Right lung (tissue), 5 donors: ENCODE results near the gene CHRM4. TPM values are rescaled to one million over a fixed set of nuclear protein-coding genes. Genes with fewer than 3 reads are reported as not detected.
A peak's percentile ranks its signal among the peaks of the same experiment; 100 is the strongest.

Source experiments
- DNase-seq, 2 donors: peaks; one replicate each; pipeline ENCODE4 v3.0.0-alpha.2; 2013
- polyA plus RNA-seq, 5 donors: library from polyadenylated mRNA; unstranded; fragments of 120-200 nt; gene quantifications; one replicate each; pipeline versions ENCODE4 v1.2.1 to v1.2.3, GENCODE V29; 2013; ENCODE audit warnings: inconsistent platforms in 1 of 5, low replicate concordance in 1 of 5; ENCODE audit not compliant: insufficient read length in 5 of 5, insufficient read depth in 1 of 5

The CHRM4 gene
- polyA plus RNA-seq, 5 donors: 0.13 to 0.14 TPM; not detected in 3

DNA sequence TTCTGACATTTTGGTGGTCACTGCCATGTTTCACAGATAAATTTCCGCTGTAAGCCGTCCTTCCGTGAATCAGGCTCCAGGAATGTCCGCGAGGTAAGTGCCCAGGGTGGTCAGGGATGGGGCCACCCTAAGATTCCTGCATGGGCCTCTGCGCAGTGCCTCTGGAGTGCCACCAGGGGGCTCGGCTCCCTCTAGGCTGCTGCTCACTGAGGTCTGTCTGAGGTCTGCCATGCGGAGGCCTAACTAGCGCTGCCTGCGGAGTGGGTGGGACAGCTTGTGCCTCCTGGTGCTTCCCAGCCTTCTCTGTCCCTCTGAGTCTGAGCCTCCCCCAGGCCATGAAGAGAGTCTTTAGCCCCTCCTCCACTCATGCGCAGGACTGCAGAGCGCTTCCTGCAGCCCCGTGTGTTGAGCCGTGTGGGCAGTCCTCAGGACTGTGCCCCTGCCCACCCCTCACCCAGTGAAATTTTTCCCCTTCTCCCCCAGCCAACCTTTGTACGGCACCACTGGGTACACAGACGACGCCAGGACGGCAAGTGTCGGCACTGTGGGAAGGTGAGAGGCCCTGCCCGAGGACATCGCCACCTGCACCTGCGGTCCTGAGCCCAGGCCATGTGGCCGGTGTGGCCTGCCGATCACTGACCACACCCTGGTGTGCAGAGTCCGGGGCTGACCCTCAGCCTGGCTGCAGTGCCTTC, 22.0 kb downstream of the CHRM4 start:
- DNase-seq: no peak

DNA sequence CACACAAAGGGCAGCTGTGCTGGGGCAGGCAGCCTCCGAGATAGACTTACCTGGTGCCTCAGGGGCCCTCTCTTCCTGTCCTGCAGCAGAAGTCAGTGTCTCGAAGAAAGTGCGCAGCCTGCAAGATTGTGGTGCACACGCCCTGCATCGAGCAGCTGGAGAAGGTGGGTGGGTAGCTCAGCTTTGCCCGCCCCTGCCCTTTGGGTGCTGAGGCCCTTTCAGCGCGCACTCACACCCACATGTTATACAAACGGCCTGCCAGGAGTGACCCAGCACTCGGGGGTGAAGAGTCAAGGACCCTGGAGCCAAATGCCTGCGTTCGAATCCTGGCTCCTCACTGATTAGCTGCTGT, 23.7 kb downstream of the CHRM4 start:
- DNase-seq: no peak

- no peak for DNase-seq
Observed at GRCh38 chr11:46367244-46367915, 24.2 kb downstream of the CHRM4 start.

DNA sequence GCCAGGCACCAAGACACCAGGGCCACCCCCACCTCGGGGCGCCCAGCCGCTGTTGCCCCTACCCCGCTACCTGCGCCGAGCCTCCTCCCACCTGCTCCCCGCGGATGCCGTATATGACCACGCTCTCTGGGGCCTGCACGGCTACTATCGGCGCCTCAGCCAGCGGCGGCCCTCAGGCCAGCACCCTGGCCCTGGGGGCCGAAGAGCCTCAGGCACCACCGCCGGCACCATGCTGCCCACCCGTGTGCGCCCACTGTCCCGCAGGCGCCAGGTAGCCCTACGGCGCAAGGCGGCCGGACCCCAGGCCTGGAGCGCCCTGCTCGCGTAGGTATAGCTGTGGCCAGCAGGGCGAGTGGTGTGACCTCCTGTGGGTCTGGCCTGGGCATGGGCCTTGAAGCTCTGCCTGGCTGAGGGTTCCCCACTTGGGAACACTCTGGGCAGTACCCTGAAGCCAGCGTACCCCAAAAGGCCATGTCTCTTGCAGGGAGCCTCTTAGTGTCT, 24.9 kb downstream of the CHRM4 start:
- DNase-seq: no peak

DNA sequence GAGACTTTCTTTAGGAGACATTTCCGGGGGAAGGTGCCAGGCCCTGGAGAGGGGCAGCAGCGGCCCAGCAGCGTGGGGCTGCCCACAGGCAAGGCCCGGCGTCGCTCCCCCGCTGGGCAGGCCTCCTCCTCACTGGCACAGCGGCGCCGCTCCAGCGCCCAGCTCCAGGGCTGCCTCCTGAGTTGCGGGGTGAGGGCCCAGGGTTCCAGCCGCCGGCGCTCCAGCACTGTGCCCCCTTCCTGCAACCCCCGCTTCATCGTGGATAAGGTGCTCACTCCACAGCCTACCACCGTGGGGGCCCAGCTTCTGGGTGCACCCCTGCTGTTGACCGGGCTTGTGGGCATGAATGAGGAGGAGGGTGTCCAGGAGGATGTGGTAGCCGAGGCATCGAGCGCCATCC, 25.3 kb downstream of the CHRM4 start:
- no peak for DNase-seq

GRCh38 chr11:46364791-46365190, 26.8 kb downstream of the CHRM4 start:
- DNase-seq: no peak

GRCh38 chr11:46364056-46364455, 27.5 kb downstream of the CHRM4 start:
- DNase-seq: no peak

GRCh38 chr11:46363455-46364005, 28.0 kb downstream of the CHRM4 start:
- no peak for DNase-seq

DNA sequence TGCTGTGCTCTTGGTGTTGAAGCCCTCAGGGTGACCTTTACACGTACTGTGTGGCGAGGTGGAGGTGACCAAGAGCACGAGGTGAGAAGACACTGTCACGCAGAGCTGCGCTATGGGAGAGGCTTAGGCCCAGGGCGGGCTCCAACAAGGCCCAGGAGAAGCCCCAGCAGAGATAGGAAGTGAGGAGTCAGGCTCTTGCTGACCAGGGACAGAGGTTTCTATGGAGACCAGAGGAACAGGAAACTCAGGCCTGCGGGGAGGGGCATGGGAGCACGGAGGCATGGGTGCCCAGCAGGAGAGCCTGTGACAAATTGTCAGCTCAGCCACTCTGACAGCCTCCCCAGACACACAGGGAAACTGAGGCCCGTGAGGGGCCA, 28.6 kb downstream of the CHRM4 start:
- DNase-seq: no peak

- DNase-seq: no peak
Observed at GRCh38 chr11:46362156-46363030, 29.2 kb downstream of the CHRM4 start.

DNA sequence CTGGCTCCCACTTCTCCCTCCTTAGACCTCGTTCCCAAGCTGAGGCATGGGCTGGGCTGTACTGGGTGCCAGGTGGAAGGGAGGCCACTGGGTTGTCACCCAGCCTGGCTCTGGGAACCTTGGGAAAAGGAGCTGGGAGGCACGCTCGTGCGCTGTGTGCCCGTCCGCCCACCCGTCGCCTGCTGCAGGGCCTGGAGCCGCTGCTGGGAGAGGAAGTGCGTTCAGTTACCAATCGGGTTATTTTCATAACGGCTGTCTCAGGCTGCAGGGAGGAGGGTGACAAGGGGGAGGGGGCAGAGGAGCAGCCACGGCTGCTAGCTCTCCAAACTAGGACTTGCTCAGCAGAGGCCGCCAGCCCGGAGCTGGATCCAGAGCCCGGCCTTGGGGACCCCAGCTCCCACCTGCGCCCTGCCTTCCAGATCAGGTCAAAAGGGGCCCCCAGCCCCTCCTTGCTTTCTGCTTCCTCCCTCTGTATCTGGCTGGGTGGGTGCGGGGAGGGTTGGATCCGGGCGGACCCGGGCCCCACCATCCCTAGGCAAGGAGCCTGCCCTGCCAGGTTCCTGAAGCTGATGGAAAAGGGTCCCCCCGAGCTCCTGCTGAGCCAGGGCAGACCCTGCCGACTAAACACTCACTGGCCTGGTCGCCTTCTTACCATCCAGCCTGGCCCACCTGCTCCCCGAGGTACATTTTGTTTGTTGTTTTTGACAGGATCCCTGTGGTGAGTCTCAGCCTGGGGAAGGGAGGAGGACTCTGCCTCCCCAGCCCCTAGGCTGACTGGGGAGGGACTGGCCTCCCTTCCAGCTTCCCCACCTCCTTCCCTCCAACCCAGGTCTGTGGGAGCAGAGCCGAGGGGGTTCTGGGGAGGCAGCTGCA, 30.1 kb downstream of the CHRM4 start:
- peak; percentile 66 to 75 for DNase-seq

DNA sequence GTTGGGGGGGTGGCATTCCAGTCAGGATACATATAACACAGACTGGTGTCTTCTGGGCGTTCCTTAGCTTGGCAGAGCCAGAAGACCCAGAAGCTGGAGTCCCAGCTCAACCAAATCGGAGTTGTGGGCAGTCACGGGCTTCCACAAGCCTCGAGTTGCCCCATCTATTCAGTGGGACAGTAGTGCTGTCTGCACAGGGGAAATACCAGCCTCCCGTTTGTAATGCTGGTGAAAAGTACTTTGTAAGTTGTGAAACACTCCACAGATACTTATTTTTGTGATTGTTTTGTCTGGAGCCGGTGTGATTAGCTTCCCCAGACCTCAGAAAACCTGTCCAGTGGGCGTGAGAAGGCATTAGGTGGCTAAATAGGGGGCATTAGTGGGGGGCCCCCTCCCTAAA, 30.7 kb downstream of the CHRM4 start:
- DNase-seq: no peak

GRCh38 chr11:46359953-46360352, 31.6 kb downstream of the CHRM4 start:
- no peak for DNase-seq

DNA sequence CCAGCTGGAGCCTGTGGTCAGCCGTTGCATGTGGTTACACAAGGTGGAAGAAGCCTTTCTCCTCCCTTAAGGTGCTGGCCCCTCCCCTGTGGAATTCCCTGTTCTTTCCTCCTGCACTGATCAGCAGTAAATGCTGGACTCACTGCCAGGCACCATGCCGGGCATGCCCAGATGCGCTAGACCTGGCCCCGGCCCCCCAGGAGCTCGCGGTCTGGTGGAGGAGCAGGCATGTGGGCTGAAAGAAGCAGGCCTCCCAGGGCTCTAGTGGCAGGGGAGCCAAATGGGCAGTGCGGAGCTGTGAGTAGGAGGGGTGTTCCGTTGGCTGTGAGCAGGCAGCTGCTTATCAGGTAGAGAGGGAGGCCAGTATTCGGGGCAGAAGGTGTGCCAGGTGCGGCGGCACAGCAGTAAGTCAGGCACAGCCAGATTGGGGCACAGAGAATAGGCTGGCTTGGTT, 34.1 kb downstream of the CHRM4 start:
- no peak for DNase-seq

- no peak for DNase-seq
Observed at GRCh38 chr11:46356924-46357482, 34.6 kb downstream of the CHRM4 start.

DNA sequence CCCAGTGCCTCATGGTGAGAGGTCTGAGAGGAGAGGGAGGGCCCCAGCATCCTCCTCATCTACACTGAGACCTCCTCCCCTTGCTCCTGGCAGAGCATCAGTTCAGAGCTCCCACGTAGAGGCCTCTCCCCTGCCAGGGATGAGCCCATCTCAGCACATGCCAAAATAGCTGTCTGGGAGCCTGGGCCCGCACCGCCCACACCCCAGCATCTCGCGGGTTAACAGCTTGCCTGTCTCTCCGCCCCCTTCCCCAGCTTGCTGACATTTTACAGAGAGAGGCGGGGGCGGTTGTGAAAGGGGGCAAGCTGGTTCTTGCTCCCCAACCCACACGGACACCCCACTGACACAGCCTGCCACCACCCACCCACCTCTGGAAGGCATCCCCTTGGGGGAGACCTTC, 37.9 kb downstream of the CHRM4 start:
- no peak for DNase-seq

DNA sequence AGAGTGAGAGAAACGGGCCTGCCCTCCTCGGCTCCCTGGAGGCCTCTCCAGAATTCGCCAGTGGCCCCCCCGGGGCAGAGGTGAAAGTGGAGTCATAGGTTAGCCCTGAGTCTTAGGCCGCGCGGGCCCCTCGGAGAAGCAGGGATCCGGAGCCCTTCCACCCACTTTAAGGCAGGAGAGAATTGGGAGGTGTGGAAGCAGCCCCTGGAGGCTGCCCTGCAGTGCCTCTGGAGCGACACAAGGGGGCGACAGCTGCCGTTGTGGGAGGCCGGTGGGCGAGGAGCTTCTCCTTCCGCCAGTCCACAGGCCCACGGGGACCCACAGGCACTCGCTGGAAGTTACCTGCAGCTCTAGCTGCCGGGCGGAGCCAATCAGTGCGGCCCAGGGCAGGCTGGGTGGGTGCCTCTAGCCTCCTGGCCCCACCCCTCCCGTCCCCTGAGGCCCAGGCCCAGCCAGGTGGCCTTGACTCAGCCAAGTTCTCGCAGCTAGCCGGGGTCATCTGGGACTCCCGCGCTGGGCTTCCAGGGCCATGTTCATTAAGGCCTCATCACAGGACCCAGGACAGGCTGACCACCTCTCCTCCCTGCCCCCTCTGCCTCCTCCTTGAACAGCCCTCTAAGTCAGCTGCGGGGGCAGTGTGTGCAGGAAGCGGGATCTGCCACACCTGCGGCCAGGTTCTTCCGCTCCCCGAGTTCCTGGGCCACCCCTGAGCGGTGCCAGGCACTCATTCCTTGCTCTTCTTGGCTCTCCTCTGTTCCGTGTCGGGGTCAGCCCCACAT, 39.3 kb downstream of the CHRM4 start:
- DNase-seq: no peak

DNA sequence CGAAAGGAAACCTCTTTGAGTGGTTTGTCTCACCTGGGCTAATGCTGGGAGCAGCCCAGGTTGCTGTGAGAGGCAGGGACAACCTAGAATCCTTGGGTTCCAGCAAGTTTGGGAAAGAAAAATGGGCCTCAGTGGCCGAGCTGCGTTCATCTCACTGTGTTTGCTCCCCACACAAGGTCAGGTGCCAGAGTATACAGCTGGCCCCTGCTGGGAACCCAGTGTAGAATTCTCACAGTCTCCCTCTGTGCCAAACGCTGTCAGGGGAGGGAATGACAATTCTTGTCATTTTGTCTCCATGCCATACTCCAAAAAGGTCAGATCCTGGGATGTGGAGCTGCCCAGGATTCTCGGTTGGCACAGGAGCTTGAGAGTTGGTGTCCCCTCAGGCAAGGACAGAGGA, 40.0 kb downstream of the CHRM4 start:
- no peak for DNase-seq

- DNase-seq: no peak
Observed at GRCh38 chr11:46351148-46351547, 40.4 kb downstream of the CHRM4 start.

DNA sequence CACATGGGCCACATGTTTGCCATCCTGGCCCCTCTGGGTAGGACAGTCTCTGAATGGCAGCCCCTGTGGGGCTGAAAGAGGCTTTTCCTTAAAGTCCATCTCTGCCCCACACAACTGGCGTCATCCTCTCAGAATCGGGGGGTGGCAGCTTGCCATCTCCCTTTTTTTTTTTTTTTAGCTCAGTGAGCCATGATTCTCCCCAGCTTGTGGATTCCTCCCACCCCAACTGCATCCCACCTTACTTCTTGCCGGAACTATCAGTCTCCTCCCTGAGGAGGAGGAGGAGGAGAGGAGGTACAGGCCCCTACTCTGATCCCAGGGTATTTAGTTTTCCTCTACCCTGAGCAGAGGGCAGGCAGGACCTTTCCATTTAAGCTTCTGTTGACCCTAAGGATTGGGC, 40.9 kb downstream of the CHRM4 start:
- no peak for DNase-seq
